ENCODE data around the gene ORC4.
A peak's percentile ranks its signal among the peaks of the same experiment; 100 is the strongest.

Gene ORC4

DNA sequence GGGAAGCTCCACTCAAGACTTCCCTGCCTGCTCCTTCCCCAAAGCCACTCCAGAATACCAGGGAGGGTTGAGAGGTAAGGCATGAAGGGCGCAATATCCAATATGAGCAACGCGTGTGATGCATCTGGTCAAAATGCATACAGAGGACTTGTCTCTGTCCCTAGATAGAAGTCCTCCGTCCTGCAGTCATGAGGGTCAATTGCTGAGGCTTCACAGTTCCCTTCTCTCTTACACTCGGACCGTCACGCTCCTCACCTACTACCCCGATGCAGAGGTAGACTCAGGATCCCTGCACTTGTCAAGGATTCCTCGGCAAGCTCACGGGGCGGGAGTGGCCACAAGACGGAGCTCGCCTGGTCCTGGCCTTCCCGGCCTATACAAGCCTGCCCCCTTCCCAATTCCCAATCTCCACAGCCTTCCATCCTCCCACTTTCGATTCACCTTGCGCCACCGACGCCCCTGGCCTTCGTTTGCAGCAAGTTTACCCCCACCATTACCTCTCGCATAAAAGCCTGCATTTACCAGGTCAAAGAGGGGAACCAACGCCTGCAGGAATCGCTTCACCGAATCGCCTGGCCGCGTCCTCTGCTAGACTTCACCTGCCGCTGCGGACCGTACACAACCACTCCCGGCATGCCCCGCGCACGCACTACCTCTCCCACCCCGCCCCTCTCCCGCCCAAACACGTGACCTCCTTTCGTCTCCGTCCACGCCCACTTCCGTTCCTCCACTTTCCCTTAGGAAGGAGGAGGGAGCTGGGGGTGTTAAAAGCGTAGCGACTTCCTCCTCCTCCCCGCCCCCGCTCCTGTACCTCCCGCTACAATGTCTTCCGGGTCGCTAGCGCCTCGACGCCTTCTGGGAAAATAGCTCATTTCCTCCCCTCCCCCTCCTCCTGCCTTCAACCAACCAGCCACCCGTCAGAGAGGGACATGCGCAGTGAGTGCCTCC, at the start of gene ORC4:
Gene ORC4 (minus strand): TSS at position 627 of the 948 bp plus-strand sequence. CDS start 44,779 bp downstream, outside the sequence.
- DNase-seq (ENCODE audit: low spot score): peak; percentile 99

DNA sequence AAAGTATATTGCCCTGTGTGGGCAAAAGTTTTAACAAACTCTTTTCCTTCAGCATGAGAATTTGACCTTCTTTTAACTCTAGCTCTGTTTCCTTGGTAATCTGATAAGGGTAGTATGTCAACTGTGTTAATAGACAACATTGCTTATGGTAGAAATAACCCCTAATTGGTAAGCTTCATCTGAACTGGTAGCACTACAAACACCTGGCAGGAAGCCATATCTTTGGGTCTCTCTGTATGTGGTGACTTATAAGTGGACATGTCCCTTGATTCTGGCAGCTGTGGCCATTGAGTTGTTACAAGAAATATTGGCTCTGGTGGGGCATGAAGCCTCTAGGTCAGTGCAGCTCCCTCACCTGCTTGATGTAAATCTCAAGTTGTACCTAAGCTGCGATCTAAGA, 47.3 kb upstream of the ORC4 start:
- DNase-seq (ENCODE audit: low spot score): no peak

DNA sequence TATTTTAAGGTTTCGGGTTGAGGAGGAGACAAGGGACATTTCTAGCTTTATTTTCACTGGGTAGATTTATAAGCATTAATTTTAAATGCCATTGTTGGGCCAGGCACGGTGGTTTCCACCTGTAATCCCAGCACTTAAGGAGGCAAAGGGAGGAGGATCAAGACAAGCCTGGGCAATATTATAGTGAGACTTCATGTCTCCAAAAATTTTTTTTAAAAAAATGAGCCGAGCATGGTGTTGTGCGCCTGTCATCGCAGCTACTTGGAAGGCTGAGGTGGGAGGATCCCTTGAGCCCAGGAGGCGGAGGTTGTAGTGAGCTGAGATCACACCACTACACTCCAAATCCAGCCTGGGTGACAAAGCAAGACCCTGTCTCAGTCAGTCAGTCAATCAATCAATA, 45.4 kb upstream of the ORC4 start:
- DNase-seq (ENCODE audit: low spot score): no peak

DNA sequence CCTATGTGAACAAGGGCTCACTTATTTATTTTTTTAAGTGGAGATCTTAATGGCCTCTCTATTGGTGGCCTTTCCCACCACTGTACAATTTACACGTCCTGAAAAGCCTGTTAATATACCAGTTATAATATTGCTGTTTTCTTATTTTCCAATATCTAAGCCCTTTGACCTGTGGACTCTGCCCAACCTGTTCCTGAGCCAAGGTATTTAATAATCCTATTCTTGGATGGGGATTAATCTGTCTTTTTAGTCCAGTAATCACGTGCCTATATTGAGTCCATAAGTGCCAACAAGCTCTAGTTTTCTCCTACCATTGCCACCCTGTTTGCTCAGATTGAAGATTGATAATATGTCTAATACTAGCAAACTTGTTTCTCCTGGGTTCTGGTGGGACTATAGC, 43.1 kb upstream of the ORC4 start:
- no peak for DNase-seq (ENCODE audit: low spot score)

DNA sequence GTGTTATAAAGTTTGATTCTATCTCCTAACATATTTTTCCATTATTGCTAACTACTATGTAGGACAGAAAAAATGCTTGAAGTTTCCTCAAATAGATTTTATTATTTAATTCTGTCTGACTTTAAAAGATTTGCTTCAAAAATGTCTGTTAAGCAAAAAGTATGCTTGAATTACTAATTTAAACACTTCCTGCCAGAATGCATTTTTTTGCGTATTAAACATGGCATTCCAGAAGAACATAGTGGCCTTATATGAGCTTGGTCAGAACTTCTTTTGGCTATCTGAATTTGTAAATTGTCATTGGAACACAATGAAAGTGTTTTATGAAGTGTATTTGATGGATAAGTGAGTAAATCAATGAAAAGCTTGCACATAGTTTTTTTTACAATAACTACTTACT, 38.1 kb upstream of the ORC4 start:
- no peak for DNase-seq (ENCODE audit: low spot score)

DNA sequence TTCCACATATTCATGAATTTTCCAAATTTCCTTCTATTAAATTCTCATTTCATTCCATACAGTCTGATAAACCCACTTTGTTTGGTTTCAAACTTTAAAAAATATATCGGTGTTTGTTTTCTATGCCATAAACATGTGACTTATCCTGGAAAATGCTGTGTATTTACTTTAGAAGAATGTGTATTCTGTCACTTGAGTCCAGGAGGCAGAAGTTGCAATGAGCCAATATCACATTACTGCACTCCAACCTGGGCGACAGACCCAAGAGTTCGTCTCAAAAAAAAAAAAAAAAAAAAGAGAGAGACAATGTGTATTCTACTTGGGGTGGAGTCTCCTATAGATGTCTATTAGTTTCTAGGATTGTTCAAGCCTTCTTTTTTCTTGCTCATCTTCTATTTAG, 32.1 kb upstream of the ORC4 start:
- DNase-seq (ENCODE audit: low spot score): no peak

DNA sequence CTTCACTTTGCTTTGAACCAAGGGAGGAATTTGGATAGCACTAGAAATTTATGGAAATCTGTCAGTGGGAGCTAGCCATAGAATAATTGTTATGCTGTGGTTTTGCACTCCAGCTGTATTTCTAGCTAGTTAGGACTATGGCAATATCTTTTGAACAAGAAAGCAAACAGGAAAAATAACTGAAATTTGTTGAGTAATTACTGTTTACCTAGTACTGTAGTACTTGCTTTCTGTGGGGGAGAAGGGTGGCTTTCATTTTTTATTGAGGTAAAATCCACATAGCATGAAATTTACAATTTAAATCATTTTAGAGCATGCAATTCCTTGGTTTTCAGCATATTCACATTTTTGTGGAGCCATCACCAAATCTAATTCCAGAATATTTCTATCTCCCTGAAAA, 28.7 kb upstream of the ORC4 start:
- DNase-seq (ENCODE audit: low spot score): no peak

DNA sequence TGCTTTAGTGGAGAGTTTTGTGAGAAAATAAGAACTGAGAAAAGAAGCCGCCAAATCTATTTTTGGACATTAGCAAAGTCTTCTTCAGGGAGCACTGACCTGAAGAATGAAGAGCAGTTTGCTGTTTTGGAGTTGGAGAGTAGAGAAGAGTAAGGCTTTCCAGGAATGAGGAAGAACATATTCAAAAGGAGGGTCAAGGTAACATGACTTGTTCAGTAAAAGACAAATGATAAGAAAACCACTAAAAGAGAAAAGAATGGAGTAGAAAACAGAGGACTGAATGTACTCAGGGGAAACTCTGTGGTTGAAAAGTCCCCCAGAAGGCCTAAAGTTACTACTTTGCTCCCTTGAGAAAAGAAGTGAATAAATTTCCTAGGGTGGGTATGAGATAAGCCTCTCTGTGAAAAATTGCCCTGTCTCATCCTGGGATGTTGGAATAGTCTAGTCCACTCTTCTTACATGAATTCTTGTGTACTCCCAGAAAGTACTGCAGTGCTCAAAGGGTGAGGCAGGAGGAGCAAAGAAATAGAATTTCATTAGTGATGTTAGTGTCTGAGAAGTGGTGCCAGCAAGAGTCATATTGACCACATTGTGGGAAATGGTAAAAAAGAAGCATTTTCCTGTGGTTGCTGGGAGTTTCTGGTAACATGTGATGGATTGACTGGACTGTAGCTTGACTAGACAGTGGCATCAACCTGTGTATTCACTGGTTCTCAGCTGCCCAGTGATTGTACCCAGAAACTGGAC, 28.1 kb upstream of the ORC4 start:
- no peak for DNase-seq (ENCODE audit: low spot score)

DNA sequence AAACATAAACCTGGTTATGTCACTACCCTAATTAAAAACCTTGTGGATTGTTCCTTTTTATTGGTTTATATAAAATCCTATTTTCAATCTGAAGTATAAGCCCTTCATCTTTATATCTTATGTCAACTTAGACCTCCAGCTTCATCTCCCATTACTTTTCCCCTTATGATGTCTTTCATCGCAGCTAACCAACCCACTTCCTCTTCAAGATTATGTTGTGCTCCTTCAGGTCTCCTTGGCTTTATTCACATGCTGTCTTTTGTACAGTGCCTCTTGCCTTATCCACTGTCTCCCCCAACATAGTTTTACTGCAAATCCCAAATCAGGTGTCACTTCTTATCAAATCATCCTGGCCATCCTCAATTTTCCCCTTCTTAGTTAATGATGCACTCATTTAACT, 26.3 kb upstream of the ORC4 start:
- DNase-seq (ENCODE audit: low spot score): no peak

DNA sequence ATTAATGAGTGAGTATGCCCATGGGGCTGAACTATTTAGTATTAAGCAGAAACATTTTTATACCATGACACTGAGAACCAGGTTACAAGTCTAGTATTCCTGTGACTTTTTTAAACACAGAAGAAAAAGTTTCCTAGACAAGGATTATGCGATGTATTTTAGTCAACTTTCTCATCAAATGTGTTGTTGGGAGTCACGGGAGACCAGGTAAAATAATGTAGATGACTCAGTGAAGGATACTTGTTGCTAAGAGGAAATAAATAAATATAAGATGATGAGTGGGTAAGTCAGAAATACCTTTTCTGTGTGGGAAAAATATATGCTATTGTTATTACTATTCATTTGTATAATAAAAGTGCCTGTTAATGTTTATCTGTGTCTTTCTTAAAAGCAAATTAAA, 23.8 kb upstream of the ORC4 start:
- DNase-seq (ENCODE audit: low spot score): no peak

DNA sequence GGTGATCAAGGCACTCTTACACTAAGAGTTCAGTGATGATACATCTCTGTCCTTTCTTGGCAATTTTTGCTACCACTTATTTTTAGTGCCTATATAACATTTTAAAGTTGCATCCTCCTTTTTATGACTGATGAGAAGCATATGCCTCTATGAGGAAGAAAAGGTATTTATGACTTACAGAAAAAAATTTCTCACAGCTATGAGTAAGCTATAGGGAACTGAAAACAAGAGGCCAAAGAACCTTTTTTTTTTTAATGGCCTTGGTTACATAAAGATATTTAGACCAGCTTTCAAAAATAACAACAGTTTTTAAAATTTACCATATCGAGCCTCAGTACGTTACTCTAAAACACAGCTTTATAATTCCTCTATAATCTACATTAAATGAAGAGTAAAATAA, 21.7 kb upstream of the ORC4 start:
- DNase-seq (ENCODE audit: low spot score): no peak

DNA sequence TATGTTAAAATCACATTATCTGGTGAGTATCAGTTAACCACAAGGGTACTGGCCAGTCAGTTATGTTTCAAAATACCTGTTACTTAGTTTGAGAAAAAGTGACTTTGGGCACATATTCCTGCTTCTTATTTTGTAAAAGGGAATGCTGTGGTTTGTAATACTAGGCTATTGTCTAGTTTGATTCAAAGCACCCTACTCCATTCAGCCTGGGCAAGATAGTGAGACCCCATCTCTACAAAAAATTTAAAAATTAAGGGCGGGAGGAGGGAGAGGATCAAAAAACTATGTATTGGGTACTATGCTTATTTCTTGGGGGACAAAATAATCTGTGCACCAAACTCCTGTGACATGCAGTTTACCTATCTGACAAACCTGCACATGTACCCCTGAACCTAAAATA, 19.2 kb upstream of the ORC4 start:
- no peak for DNase-seq (ENCODE audit: low spot score)

DNA sequence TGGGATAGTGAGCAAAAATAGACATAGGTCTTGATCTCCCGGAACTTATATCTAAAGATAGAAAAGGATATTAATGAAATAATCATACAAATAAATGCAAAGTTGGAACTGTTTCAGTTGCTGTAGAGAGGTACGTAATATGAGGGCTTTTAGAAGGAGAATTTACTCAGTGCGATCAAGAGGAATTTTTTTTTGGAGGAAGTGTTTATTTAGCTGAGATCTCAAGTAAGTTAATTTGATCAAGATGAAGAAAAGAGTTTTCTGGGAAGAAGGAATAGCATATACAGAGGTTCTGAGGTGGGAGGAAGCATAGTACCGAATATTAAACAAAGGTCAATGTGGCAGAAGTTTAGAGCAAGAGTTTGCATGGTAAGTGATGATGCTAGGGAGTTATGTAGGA, 11.7 kb upstream of the ORC4 start:
- no peak for DNase-seq (ENCODE audit: low spot score)

DNA sequence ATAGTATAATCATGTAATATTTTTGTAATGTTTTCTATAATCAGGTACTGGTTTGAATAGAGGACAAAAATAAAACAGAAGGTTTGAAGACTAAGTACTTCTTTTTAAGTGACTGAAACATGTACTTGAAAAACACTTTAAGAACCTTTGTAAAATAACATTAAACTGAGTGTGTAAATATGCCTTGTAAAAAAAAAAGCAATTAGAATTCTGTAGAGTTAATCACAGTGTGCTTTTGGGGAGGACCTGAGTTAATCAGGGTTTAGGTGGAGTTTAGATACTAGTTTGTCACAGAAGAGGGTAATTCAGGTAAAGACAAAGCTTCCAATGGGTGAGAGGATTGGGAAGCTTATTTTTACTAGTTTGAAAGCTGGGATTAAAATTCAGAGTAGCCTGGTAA, 10.6 kb upstream of the ORC4 start:
- DNase-seq (ENCODE audit: low spot score): no peak

DNA sequence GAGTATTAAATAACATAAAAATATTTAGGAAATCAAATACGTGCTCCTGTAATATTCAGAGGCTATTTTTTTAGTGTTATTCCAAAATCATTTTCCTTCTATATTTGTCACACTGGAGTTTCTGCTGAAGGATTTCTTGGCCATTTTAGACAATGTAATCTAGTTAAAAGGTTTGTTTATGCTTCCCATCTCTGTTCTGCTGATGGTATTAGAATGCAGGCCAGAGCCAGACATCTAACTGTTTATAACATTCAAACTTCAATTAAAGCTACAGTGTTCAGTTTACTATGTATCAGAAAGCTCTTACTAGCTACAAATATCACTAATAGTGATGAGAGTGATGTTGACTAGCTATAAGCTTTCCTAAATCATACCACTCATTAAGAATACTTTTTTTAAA, 8.2 kb upstream of the ORC4 start:
- no peak for DNase-seq (ENCODE audit: low spot score)

DNA sequence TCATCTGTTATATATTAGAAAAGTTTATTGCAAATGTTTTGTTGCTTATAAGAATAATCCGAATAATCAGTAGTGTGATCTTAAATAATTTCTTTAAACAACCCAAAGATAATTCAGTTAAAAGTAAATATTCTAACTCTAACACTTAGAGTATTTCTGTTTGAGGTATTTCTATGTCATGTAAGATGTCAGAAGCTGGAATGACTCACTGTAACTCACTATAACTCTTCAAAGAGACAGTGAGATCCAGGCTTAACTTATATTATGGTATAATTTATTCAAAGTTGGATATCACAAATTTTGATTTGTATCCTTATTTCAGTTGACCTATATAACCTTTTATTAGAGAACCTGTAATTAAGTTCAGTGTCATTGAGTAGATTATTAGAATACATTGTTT, 7.3 kb upstream of the ORC4 start:
- no peak for DNase-seq (ENCODE audit: low spot score)

DNA sequence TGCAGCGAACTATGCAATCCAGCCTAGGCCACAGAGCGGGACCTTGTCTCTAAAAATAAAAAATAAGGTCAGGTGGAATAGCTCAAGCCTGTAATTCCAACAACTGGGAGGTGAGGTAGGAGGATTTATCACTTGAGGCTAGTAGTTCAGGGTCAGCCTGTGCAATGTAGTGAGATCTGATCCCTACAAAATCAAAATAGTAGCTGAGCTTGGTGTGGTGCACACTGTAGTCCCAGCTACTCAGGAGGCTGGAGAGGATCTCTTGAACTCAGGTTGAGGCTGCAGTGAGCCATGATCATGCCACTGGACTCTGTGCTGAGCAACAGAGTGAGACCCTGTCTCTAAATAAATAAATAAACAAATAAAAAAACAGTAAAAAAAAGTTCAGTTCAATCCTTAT, 6.0 kb upstream of the ORC4 start:
- no peak for DNase-seq (ENCODE audit: low spot score)

DNA sequence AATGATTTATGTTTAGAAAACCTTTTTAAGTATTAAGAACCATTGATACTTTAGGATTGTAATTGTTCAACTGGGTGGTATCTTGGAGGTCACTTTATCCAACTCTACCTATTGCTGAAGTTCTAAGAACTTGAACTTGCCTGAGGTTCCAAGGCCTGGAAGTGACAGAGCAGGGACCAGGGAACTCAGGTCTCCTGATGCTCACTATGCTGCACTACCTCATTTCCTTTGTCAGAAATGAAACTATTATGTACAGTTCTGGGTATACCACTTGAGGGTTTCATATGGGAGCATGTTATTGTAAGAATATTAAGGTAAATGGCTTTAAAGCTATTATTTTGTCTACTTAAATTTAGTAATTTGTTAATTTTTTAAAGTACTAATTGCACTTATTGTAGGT, 3.3 kb upstream of the ORC4 start:
- DNase-seq (ENCODE audit: low spot score): no peak

DNA sequence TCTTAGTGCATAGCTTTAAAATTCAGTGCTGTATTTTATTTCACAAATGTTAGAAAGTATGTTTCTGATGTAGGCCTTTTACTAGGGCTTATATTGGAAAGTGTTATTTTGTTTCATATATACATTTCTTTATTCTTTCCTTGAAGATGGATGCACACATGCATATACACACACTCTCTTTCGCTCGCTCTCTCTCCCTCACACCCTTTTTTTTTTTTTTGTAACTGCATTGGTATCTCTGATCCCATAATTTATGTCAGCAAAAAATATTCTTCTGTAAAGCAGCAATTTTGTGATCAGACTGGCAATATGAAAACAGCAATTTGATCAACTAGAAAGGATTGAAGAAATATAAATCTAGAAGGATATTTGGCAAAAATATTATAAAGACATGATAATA, 2.3 kb upstream of the ORC4 start:
- no peak for DNase-seq (ENCODE audit: low spot score)

DNA sequence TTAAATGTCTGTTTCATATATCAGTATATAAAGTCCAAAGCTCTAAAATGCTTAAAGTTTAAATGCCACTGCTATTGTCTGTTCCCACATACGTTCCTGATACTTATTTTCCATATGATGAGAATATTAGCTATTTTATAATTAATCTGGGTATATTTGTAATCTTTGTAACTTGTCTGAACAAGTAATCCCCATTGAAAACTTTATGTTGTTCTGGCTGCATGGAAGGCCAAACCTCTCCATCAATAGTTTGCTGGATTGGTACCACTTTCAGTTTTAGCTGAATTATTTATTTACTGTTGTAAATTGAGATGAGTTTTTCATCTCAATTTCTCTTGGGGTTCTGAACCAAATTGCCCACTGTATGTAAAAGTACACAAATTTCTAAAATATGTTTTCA, 1.8 kb upstream of the ORC4 start:
- DNase-seq (ENCODE audit: low spot score): no peak

DNA sequence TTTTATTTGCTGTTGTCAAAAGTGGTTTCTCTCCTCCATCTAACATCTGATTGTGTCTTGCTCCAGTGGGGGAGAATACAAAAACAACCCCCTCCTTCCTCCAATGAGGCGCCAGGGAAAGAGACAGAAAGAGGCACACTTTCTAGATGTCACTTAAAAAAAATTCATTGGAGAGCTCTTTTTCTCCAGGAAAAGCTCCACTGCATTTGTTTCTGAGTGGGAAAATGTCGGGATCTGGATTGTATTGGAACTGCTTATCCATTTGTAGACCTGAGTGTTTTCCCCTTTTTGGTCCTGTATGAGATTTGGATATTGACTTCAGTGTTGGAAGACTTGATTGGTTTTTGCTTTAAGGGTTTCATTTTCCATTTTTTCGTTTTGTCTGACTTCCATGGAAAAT, 1.3 kb upstream of the ORC4 start:
- DNase-seq (ENCODE audit: low spot score): no peak

DNA sequence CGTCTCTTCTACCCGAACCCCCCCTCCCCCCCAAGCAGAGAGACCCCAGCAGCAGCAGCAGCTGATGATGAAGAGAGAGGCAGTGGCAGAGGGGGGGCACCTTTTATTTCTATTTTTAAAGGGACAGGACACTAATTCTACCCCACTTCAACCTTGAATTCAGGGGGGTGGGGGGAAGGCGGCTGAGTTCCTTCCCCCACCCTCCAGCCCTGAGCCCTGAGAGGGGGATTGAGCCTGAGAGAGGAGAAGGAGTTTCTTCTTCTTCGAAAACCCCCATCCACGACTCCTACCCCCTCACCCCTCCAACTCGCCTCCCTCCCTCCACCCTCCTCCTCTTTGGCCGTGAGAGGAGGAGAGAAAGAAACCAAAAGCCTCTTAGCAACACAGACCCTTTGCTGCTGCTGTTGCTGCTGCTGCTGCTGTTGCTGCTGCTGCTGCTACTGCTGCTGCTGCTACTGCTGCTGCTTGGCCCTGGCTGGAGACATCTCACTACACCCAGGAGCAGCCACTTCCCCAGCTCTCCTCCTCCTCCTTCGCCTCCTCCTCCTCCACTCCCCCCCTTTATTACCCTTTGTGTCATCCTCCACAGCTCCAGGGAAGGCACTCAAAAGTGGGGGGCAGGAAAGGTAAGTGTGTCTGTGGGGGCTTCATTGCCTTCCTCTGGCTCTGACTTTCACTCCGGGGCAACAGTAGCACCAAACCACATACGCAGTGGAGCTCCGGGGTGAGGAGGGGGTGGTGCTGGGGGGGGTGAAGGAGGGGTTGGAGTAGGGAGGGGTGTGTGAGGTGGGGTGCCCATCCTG, 723 bp upstream of the ORC4 start, which contains the start of gene MBD5:
Gene MBD5 (plus strand): TSS at position 33 of the 803 bp plus-strand sequence.
- DNase-seq (ENCODE audit: low spot score): peak; percentile 52

DNA sequence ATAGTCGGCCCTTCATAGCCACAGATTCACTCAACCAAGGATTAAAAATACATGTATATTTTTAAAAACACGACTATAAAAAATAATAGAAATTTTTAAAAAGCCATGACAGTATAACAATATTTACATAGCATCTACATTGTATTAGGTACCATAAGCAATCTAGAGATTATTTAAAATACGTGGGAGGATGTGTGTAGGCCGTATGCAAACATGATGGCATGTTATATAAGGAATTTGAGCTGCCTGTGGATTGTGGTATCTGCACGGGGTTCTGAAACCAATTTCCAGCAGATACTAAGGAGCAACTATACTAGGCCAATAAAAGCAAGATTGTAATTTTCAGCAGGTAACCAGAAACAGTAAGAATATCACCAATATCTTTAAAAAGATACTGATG, 5.9 kb downstream of the ORC4 start:
- DNase-seq (ENCODE audit: low spot score): no peak
